ENCODE data around the gene SPANXN2. TPM values are rescaled to one million over a fixed set of nuclear protein-coding genes. Genes with fewer than 3 reads are reported as not detected.

The SPANXN2 gene
- total RNA-seq, 4 donors from 2014 or later = not detected

GRCh38 chrX:143726296-143726695, 5.7 kb upstream of the SPANXN2 start:
- no peak for TF ChIP-seq POLR2A (IDR thresholded peaks at IDR 0.05)
- no peak for TF ChIP-seq CTCF (IDR thresholded peaks at IDR 0.05)
- DNase-seq = no peak
- no peak overlapping the region for H3K4me3 ChIP-seq
- no peaks in the 10 kb centered on the region for H3K36me3 ChIP-seq
- H3K9me3 ChIP-seq = peaks cover 0 to 5% (median 0%) of the 10 kb centered on the region in 4 donors
- no peak overlapping the region for H3K27ac ChIP-seq
- H3K27me3 ChIP-seq = no peaks in the 10 kb centered on the region
- H3K4me1 ChIP-seq = no peaks in the 10 kb centered on the region

- no peaks in the 10 kb centered on the region for H3K27me3 ChIP-seq
- H3K27ac ChIP-seq = no peak overlapping the region
- no peaks in the 10 kb centered on the region for H3K4me1 ChIP-seq
- no peaks in the 10 kb centered on the region for H3K9me3 ChIP-seq
- DNase-seq = no peak
- no peaks in the 10 kb centered on the region for H3K36me3 ChIP-seq
- H3K4me3 ChIP-seq = no peak overlapping the region
- TF ChIP-seq POLR2A (IDR thresholded peaks at IDR 0.05) (no peak), CTCF (IDR thresholded peaks at IDR 0.05) (no peak)
Observed at GRCh38 chrX:143701460-143701859, 19.1 kb downstream of the SPANXN2 start.

- Histone ChIP-seq H3K4me3 (no peak overlapping the region), H3K9me3 (no peaks in the 10 kb centered on the region), H3K27me3 (no peaks in the 10 kb centered on the region), H3K27ac (no peak overlapping the region), H3K4me1 (no peaks in the 10 kb centered on the region), H3K36me3 (no peaks in the 10 kb centered on the region)
- TF ChIP-seq POLR2A (IDR thresholded peaks at IDR 0.05) = no peak
- no peak for TF ChIP-seq CTCF (IDR thresholded peaks at IDR 0.05)
- no peak for DNase-seq
Observed at GRCh38 chrX:143694885-143695284, 25.7 kb downstream of the SPANXN2 start.

- DNase-seq = no peak
- H3K27me3 ChIP-seq = no peaks in the 10 kb centered on the region
Observed at GRCh38 chrX:143683486-143683885, 37.1 kb downstream of the SPANXN2 start.

GRCh38 chrX:143674926-143675325, 45.6 kb downstream of the SPANXN2 start:
- no peaks in the 10 kb centered on the region for H3K27me3 ChIP-seq
- H3K4me3 ChIP-seq = no peak overlapping the region
- DNase-seq = no peak
- TF ChIP-seq POLR2A (IDR thresholded peaks at IDR 0.05) (no peak), CTCF (IDR thresholded peaks at IDR 0.05) (no peak)
- H3K9me3 ChIP-seq = no peaks in the 10 kb centered on the region
- H3K27ac ChIP-seq = no peak overlapping the region
- no peaks in the 10 kb centered on the region for H3K36me3 ChIP-seq
- no peaks in the 10 kb centered on the region for H3K4me1 ChIP-seq

More at GRCh38 chrX:143683486-143683885, 37.1 kb downstream of the SPANXN2 start:
- no peak overlapping the region for H3K4me3 ChIP-seq
- TF ChIP-seq POLR2A (IDR thresholded peaks at IDR 0.05) = no peak
- no peak for TF ChIP-seq CTCF (IDR thresholded peaks at IDR 0.05)
- no peaks in the 10 kb centered on the region for H3K36me3 ChIP-seq
- no peaks in the 10 kb centered on the region for H3K9me3 ChIP-seq
- no peak overlapping the region for H3K27ac ChIP-seq
- H3K4me1 ChIP-seq = no peaks in the 10 kb centered on the region

- no peak overlapping the region for H3K27ac ChIP-seq
- DNase-seq = no peak
- TF ChIP-seq POLR2A (IDR thresholded peaks at IDR 0.05) (no peak), CTCF (IDR thresholded peaks at IDR 0.05) (no peak)
- H3K9me3 ChIP-seq = no peaks in the 10 kb centered on the region
- H3K4me1 ChIP-seq = no peaks in the 10 kb centered on the region
- H3K36me3 ChIP-seq = no peaks in the 10 kb centered on the region
- no peak overlapping the region for H3K4me3 ChIP-seq
- H3K27me3 ChIP-seq = no peaks in the 10 kb centered on the region
Observed at GRCh38 chrX:143669395-143669794, 51.2 kb downstream of the SPANXN2 start.

Measured in Peyer's patch (tissue), 4 donors.